ENCODE measurements around the gene MAPKAP1.

DNA sequence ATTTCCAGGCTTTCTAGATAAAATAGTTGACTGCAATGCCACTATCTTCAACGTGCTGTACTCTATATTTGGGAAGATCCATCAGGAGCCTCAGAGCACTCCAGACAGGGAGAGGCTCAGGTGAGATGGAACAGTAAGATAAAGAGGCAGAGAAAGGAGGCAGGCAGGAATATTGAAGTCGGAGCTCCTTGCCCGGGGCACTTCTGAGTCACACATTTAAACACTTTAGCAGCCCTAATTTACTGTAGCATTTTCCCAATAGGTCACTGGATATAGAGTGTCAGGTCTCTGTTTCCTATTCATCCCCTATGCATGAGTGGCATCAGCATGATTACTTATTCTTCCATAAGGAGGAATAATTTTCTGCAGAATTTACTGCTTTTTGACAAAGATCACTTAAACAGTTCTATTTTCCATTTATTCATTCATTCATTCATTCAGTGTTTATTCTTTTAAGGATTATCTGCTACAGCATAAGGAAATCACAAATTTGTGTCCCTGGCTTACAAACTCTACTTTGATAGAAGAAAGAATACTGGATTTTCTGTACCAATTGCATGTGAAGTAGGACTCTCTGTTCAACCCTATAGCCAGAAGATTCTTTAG lies 170.7 kb downstream of the MAPKAP1 start:
- TF ChIP-seq, protein P1, sequence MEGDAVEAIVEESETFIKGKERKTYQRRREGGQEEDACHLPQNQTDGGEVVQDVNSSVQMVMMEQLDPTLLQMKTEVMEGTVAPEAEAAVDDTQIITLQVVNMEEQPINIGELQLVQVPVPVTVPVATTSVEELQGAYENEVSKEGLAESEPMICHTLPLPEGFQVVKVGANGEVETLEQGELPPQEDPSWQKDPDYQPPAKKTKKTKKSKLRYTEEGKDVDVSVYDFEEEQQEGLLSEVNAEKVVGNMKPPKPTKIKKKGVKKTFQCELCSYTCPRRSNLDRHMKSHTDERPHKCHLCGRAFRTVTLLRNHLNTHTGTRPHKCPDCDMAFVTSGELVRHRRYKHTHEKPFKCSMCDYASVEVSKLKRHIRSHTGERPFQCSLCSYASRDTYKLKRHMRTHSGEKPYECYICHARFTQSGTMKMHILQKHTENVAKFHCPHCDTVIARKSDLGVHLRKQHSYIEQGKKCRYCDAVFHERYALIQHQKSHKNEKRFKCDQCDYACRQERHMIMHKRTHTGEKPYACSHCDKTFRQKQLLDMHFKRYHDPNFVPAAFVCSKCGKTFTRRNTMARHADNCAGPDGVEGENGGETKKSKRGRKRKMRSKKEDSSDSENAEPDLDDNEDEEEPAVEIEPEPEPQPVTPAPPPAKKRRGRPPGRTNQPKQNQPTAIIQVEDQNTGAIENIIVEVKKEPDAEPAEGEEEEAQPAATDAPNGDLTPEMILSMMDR (IDR thresholded peaks at IDR 0.05; ENCODE audit: poor library complexity, severe bottlenecking): no peak
- TF ChIP-seq SMC3 (conservative IDR thresholded peaks at IDR 0.05; ENCODE audit: poor library complexity): no peak
- TF ChIP-seq POLR2AphosphoS5 (IDR thresholded peaks at IDR 0.05): no peak
- TF ChIP-seq, protein P2, sequence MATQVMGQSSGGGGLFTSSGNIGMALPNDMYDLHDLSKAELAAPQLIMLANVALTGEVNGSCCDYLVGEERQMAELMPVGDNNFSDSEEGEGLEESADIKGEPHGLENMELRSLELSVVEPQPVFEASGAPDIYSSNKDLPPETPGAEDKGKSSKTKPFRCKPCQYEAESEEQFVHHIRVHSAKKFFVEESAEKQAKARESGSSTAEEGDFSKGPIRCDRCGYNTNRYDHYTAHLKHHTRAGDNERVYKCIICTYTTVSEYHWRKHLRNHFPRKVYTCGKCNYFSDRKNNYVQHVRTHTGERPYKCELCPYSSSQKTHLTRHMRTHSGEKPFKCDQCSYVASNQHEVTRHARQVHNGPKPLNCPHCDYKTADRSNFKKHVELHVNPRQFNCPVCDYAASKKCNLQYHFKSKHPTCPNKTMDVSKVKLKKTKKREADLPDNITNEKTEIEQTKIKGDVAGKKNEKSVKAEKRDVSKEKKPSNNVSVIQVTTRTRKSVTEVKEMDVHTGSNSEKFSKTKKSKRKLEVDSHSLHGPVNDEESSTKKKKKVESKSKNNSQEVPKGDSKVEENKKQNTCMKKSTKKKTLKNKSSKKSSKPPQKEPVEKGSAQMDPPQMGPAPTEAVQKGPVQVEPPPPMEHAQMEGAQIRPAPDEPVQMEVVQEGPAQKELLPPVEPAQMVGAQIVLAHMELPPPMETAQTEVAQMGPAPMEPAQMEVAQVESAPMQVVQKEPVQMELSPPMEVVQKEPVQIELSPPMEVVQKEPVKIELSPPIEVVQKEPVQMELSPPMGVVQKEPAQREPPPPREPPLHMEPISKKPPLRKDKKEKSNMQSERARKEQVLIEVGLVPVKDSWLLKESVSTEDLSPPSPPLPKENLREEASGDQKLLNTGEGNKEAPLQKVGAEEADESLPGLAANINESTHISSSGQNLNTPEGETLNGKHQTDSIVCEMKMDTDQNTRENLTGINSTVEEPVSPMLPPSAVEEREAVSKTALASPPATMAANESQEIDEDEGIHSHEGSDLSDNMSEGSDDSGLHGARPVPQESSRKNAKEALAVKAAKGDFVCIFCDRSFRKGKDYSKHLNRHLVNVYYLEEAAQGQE (IDR thresholded peaks at IDR 0.05; ENCODE audit: borderline replicate concordance): no peak
- TF ChIP-seq EP300 (conservative IDR thresholded peaks at IDR 0.05; ENCODE audit: poor library complexity, severe bottlenecking): no peak
